ENCODE results near the gene MIOS. TPM values are rescaled to one million over a fixed set of nuclear protein-coding genes. Genes with fewer than 3 reads are reported as not detected.
"Not testable (repeated sequence)": the region's sequence is repeated elsewhere in the genome, so short reads cannot be mapped to it uniquely, and the experiment has no call there.

The MIOS gene
- total RNA-seq, 1 donor from 2014 or later: 24.9 TPM

DNA sequence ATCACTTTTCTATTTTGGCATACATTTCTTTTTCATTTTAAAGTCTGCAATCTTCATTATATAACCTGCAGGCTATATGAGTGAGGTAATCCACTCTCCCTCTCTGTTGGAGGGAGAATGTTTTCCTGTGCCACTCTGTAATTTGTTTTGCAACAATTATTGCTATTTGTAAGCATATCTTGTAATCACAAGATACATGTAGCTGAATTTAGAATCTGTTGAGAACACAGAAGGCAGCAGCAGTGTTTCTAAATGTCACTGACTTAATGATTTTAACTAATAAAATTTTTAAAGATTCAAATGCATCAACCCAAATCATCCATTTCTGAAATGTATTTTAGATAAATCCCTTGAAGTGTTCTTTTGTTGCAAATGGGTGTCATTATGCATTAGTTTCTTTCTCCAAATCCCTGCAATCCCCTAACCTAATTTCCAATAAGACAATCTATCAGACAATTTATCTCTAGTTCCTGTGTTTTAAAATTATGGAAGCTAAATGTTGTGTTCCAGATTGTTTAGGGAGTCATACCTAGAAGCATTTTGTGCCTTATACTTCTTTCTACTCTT lies 54.0 kb downstream of the MIOS start:
- no peak for ATAC-seq
- no peak for DNase-seq (ENCODE audit: missing footprints)
- intact Hi-C loops (cut with DNase I): no loop called here

- DNase-seq (ENCODE audit: missing footprints): no peak
- intact Hi-C loops (cut with DNase I): no loop called here
- ATAC-seq: no peak
Observed at GRCh38 chr7:7628476-7628875, 61.8 kb downstream of the MIOS start.

GRCh38 chr7:7630626-7631329 lies 64.1 kb downstream of the MIOS start:
- ATAC-seq (no peak), DNase-seq (ENCODE audit: missing footprints) (no peak)
- intact Hi-C loops (cut with DNase I): no loop called here

GRCh38 chr7:7639421-7639820 lies 72.7 kb downstream of the MIOS start:
- intact Hi-C loops (cut with DNase I): no loop called here
- ATAC-seq: no peak
- DNase-seq (ENCODE audit: missing footprints): no peak

- intact Hi-C loops (cut with DNase I): loop anchor here (2.0 to 5.0 kb wide), 3 partner anchors 73 to 577 kb away; partner anchors contain the start of genes GLCCI1 and MIOS
- DNase-seq (ENCODE audit: missing footprints): peak; percentile 64
- ATAC-seq: no peak
Observed at GRCh38 chr7:7639847-7640220, 73.2 kb downstream of the MIOS start.

- intact Hi-C loops (cut with DNase I): loop anchor here (2.0 to 5.0 kb wide), 3 partner anchors 74 to 577 kb away; partner anchors contain the start of genes GLCCI1 and MIOS
- DNase-seq (ENCODE audit: missing footprints) (peak; percentile 99), ATAC-seq (peak; percentile 100)
Observed at GRCh38 chr7:7640221-7641128, 73.8 kb downstream of the MIOS start, which contains the start of gene UMAD1. Gene UMAD1 (plus strand): TSS chr7:7640752. CDS start chr7:7673372, 32,620 bp downstream.

DNA sequence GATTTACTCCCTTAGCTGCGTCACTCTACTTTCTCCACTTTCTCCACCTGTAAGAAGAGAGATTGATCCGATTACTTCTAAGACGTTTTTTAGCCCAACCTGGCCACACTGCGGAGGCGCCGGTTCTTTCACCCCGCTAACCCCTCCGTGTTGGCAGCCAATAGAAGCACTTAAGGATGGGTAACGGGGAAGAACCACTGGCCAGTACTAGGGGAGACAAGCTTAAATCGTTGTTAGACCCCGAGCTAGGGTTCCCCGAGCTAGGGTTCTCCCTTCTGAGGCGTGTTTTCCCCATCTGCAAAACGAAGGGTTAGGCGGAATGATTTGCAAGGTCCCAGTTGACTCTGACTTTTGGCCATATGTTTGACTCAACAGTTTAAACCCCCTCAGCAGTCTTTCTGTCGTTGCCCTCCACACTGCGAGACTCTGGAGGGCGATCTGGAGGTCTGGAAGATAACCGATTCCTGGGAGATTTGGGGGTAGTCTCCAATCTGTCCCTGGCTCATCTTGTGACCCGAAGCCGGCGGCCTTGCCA lies 74.5 kb downstream of the MIOS start:
- no peak for ATAC-seq
- DNase-seq (ENCODE audit: missing footprints): no peak
- intact Hi-C loops (cut with DNase I): loop anchor here (2.0 to 5.0 kb wide), 3 partner anchors 74 to 576 kb away; partner anchors contain the start of genes GLCCI1 and MIOS

- ATAC-seq: no peak
- intact Hi-C loops (cut with DNase I): loop anchor here (5.0 kb wide), 1 partner anchor 575 kb away; no protein-coding TSS in a partner anchor
- DNase-seq (ENCODE audit: missing footprints): no peak
Observed at GRCh38 chr7:7642081-7642480, 75.4 kb downstream of the MIOS start.

GRCh38 chr7:7647495-7648036 lies 80.9 kb downstream of the MIOS start:
- no peak for DNase-seq (ENCODE audit: missing footprints)
- no peak for ATAC-seq
- intact Hi-C loops (cut with DNase I): no loop called here

DNA sequence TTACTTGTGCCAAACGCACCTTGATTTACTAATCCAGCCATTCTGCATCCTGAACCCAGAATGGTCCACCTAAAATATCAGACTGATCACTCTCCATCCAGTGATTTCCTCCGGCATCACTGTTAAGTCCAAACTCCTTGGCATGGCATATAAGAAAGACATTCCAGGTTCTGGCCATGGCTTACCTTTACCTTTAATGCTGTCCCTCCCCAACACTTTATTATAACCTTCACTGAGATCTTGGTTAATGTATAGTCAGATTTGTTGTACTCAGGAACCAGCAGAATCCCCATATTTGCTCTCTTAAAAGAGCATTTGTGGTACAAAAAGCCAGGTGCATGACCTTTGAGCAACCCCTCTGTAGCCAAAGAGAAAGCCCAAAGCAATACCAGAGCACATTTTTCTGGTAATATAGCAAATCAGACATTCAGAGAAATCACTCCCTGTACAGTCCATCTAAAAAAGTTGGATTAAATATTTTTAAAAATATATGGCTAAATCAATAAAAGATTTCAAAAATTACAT lies 84.1 kb downstream of the MIOS start:
- intact Hi-C loops (cut with DNase I): no loop called here
- DNase-seq (ENCODE audit: missing footprints) (no peak), ATAC-seq (no peak)

- ATAC-seq (no peak), DNase-seq (ENCODE audit: missing footprints) (no peak)
- intact Hi-C loops (cut with DNase I): no loop called here
Observed at GRCh38 chr7:7651479-7651878, 84.8 kb downstream of the MIOS start.

DNA sequence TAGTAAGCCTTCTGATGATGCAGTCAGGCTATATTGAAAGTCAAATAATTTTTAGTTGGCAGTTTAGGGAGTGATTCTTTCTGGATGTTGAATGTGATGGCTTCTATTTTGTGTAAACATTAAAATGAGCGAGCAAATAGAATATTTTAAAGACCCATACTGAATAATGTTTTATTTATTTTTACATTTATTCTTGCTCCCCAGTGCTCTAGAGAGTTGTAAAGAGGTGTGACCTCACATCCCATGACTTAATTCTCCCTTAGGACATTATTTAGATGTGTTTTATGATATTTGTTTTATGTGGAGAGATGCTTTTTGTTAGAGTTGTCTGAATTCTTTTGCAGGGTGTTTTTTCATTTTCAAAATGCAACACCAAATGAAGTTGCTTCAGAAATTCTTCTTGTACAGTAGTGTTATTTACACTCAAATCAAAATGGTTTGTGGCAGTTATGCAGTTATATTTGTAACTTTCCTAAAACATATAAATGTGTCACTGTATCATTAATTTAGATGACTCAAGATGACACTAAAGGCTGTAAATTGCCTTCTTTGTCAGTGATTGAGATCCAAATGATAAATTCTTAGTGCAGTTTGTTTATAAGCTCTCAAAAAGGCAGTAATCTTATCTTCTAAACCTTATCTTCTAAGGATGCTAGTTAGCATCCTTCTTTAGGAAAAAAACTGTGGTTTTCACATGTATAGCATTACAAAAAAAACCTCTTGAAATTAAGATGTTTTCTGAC lies 86.3 kb downstream of the MIOS start:
- no peak for ATAC-seq
- intact Hi-C loops (cut with DNase I): no loop called here

DNA sequence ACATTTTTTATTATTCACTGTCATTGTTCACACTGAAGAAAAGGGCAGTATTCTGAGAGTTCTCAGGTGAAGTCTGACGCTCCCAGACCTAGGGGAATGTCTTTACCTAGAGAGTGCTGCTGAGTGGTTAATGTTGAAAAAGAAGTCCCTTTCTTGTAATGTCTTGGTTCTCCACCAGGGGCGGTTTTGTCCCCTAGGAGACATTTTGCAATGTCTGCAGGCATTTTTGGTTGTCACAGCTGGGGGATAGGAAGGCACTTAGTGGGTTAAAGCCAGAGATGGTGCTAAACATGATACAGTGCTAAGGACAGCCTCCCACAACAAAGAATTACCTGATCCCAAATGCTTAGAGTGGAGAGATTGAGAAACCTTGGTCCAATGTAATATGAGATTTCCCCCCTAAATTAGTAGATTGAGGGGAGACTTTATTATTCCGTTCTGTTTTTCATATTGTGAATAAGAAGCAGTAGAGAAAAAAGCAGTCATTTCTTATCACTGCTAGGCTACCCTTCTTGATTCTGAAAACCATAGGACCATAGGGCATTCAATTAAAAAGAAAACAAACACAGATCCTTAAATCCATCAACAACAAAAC lies 87.0 kb downstream of the MIOS start:
- intact Hi-C loops (cut with DNase I): no loop called here
- DNase-seq (ENCODE audit: missing footprints): no peak
- ATAC-seq: no peak

More for the DNA sequence above, 86.3 kb downstream of the MIOS start:
- DNase-seq (ENCODE audit: missing footprints): no peak

- peak; percentile 54 for ATAC-seq
- intact Hi-C loops (cut with DNase I): no loop called here
- DNase-seq (ENCODE audit: missing footprints): no peak
Observed at GRCh38 chr7:7654964-7655715, 88.5 kb downstream of the MIOS start.

DNA sequence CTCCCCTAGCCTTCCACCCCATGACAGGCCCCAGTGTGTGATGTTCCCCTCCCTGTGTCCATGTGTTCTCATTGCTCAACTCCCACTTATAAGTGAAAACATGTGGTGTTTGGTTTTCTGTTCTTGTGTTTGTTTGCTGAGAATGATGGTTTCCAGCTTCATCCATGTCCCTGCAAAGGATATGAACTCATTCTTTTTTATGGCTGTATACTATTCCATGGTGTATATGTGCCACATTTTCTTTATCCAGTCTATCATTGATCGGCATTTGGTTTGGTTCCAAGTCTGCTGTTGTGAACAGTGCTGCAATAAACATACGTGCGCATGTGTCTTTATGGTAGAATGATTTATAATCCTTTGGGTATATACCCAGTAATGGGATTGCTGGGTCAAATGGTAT lies 89.8 kb downstream of the MIOS start:
- intact Hi-C loops (cut with DNase I); ATAC-seq; DNase-seq (ENCODE audit: missing footprints): not testable (repeated sequence)
